T-helper 9 cell (primary cell): ENCODE measurements around the gene CKMT2.

Experiments
- DNase-seq: peaks from one replicate; pipeline ENCODE4 v3.0.0-alpha.2; 2020

The CKMT2 gene

GRCh38 chr5:81219389-81219788 lies 13.7 kb upstream of the CKMT2 start:
- DNase-seq: no peak

- no peak for DNase-seq
These were observed 10.8 kb upstream of the CKMT2 start for GRCh38 chr5:81222285-81222684.

- DNase-seq: no peak
These were observed 7.7 kb upstream of the CKMT2 start for GRCh38 chr5:81225463-81225862.

GRCh38 chr5:81226286-81226685 lies 6.8 kb upstream of the CKMT2 start:
- DNase-seq: no peak

- no peak for DNase-seq
These were observed 6.2 kb upstream of the CKMT2 start for GRCh38 chr5:81226949-81227348.

- DNase-seq: no peak
These were observed 5.0 kb upstream of the CKMT2 start for GRCh38 chr5:81228084-81228483.

- DNase-seq: no peak
These were observed 2.7 kb upstream of the CKMT2 start for GRCh38 chr5:81230416-81230815.

GRCh38 chr5:81232464-81233079 lies 550 bp upstream of the CKMT2 start:
- no peak for DNase-seq

- no peak for DNase-seq
These were observed 1.2 kb downstream of the CKMT2 start for GRCh38 chr5:81234299-81234698.

GRCh38 chr5:81234801-81235200 lies 1.7 kb downstream of the CKMT2 start:
- no peak for DNase-seq

- no peak for DNase-seq
These were observed 2.4 kb downstream of the CKMT2 start for GRCh38 chr5:81235287-81236072.

GRCh38 chr5:81238460-81238859 lies 5.3 kb downstream of the CKMT2 start:
- DNase-seq: no peak

- DNase-seq: no peak
These were observed 6.5 kb downstream of the CKMT2 start for GRCh38 chr5:81239613-81240012.

GRCh38 chr5:81241001-81241400 lies 7.9 kb downstream of the CKMT2 start:
- DNase-seq: no peak

GRCh38 chr5:81241961-81242648 lies 9.0 kb downstream of the CKMT2 start:
- DNase-seq: no peak

GRCh38 chr5:81242906-81243436 lies 9.8 kb downstream of the CKMT2 start:
- no peak for DNase-seq

- DNase-seq: no peak
These were observed 11.3 kb downstream of the CKMT2 start for GRCh38 chr5:81244451-81244850.

GRCh38 chr5:81245871-81246235 lies 12.7 kb downstream of the CKMT2 start:
- DNase-seq: no peak

GRCh38 chr5:81246697-81247096 lies 13.6 kb downstream of the CKMT2 start:
- no peak for DNase-seq

GRCh38 chr5:81247441-81247972 lies 14.4 kb downstream of the CKMT2 start:
- no peak for DNase-seq

- DNase-seq: no peak
These were observed 16.1 kb downstream of the CKMT2 start for GRCh38 chr5:81249240-81249639.

- no peak for DNase-seq
These were observed 16.9 kb downstream of the CKMT2 start for GRCh38 chr5:81250004-81250403.

GRCh38 chr5:81251922-81252321 lies 18.8 kb downstream of the CKMT2 start:
- no peak for DNase-seq

GRCh38 chr5:81252904-81253303 lies 19.8 kb downstream of the CKMT2 start:
- no peak for DNase-seq
